ENCODE results near the gene GABRD.
A peak's percentile ranks its signal among the peaks of the same experiment; 100 is the strongest.

GABRD gene

DNA sequence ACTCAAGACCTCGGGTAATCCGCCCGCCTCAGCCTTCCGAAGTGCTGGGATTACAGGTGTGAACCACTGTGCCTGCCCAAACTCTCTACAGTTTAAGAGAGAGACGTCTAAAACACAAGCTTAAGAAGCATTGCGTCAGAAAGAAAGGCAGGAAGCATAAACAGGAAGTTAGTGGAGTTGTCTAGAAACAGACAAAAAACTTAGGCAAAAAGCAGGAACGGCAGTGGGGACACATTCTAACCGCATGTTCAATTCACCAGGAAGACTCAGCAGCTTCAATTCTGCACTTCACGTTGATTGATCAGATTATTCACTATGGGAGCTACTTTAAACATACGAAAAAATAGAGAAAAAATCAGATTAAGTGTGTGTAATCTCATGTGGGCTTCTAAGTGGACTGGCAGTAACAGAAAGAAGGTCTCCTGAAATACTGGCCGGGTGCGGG is 22.9 kb upstream of the GABRD start:
- Mint-ChIP-seq H3K4me3 (no peak overlapping the region), H3K27ac (no peak overlapping the region)

DNA sequence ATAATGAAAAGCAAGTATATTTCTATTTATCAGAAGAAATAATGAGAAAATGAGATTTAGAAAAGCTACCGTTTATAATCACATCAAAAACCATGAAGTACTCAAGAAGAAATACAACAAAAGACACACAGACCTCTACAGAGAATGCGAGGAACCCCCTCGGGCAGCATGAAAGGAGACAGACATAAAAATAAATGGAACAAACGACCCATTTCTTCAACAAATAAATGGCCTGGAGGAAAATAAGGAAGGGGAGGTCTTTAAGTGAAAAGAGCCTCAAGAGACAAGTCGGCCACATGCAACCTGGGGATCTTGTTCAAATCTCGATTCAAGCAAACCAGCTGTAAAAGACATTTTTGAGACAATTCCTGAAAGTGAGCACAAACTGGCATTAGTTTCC is 21.6 kb upstream of the GABRD start:
- Mint-ChIP-seq H3K4me3 (no peak overlapping the region), H3K4me1 (ENCODE audit: low read depth) (peaks cover 5% of the 10 kb centered on the region), H3K27me3 (peaks cover 13% of the 10 kb centered on the region), H3K9me3 (ENCODE audit: low read depth) (no peaks in the 10 kb centered on the region), H3K36me3 (no peaks in the 10 kb centered on the region), H3K27ac (no peak overlapping the region)

More for the DNA sequence above, 22.9 kb upstream of the GABRD start:
- Mint-ChIP-seq H3K9me3 (ENCODE audit: low read depth) (no peaks in the 10 kb centered on the region), H3K4me1 (ENCODE audit: low read depth) (peaks cover 5% of the 10 kb centered on the region), H3K27me3 (peaks cover 6% of the 10 kb centered on the region), H3K36me3 (no peaks in the 10 kb centered on the region)

DNA sequence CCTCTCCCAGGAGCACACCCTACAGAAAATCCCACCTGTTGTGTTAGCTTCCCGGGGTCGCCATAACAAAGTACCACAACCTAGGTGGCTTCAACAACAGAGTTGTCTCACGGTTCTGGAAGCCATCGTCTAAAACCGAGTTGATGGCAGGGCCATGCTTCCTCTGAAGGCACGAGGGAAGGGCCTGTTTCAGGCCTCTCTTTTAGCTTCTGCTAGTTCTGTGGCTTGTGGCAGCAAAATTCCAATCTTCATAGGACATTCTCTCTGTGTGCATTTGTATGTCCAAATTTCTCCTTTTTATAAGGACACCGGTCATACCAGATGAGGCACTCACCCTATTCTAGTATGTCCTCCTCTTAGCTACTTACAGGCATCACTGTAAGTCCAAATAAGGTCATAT is 18.7 kb upstream of the GABRD start:
- Mint-ChIP-seq H3K4me3 (no peak overlapping the region), H3K36me3 (no peaks in the 10 kb centered on the region), H3K9me3 (ENCODE audit: low read depth) (no peaks in the 10 kb centered on the region), H3K27ac (no peak overlapping the region), H3K4me1 (ENCODE audit: low read depth) (peaks cover 6% of the 10 kb centered on the region), H3K27me3 (peaks cover 18% of the 10 kb centered on the region)

DNA sequence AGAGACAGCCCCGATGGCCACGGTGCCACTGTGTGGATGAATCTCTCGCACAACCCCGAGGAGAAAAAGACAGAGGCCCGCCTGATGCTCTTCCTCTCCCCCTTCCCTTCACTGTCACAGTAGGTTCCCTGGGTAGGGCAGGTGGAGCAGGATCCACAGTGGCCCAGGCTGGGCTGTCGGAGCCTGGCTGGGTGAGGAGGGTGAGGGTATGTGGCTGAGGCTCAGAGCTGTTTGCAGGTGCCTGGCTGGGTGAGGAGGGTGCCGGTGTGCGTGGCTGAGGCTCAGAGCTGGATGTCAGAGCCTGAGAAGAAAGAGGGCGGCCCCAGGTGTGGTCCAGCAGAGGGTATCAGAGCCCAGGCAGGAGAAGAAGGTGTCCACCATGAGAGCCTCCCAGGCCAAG is 18.3 kb upstream of the GABRD start:
- no peaks in the 10 kb centered on the region for H3K9me3 Mint-ChIP-seq (ENCODE audit: low read depth)
- H3K4me3 Mint-ChIP-seq = no peak overlapping the region
- H3K36me3 Mint-ChIP-seq = no peaks in the 10 kb centered on the region
- H3K4me1 Mint-ChIP-seq (ENCODE audit: low read depth) = peaks cover 6% of the 10 kb centered on the region
- peaks cover 18% of the 10 kb centered on the region for H3K27me3 Mint-ChIP-seq
- H3K27ac Mint-ChIP-seq = no peak overlapping the region

DNA sequence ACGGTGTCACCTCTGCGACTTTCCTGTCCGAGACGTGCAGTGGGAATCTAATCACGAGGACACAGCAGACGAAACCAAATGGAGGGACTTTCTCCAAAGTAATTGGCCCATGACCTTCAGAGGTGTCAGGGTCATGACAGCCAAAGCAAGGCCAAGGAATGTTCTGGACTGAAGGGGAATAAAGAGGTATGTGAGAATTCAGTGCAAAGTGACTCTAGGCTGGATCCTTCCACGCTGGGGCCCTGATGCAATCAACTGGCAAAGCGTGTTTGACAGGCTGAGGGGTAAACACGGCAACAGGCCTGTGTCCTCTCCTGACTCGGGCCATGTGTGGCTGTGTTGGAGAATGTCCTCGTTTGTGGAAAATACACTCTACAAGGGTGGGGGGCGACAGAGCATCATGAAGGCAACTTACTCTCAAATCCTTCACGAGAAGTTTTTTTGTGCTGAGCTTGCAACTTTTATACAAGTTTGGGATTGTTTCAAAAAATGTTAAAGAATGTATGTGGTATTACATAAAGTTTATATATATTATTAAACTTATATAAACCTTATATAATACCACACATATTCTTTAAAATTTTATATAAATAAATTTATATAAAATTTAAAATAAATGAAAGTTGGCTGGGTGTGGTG is 17.3 kb upstream of the GABRD start:
- Mint-ChIP-seq H3K4me3 (no peak overlapping the region), H3K27ac (no peak overlapping the region), H3K36me3 (no peaks in the 10 kb centered on the region), H3K27me3 (peaks cover 19% of the 10 kb centered on the region), H3K4me1 (ENCODE audit: low read depth) (peaks cover 1% of the 10 kb centered on the region), H3K9me3 (ENCODE audit: low read depth) (no peaks in the 10 kb centered on the region)

DNA sequence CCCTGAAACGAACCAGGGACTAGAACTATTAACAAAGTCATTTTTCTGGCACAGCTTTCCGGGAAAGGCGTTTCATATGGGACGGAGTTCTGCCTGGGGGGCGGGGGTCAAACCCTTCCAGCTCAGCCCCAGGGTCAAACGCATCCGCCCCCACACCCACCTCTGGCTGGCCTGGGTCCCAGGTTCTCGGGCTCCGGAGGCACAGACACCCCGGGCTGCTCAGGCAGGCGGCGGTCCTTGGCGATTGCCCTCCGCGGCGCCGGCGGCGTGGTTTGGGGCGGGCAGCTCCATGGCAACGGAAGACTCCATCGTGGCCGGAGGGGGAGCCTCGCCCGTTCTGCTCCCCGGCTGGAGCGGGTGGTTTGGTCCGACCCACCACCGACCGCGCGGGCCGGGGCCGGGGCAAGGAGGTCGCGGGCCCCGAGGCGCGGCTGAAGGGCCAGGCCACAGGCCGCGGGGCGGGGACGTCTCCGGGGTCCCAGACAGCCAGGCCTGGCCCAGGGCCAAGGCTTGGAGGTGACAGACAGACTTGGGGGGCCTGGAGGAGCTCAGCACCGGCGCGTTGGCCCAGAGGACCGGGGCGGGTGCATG is 15.5 kb upstream of the GABRD start, which contains the start of gene CFAP74:
Gene CFAP74 (minus strand): TSS at position 246 of the 591 bp plus-strand sequence. CDS start 12,830 bp downstream, outside the sequence.
- H3K9me3 Mint-ChIP-seq (ENCODE audit: low read depth) = no peaks in the 10 kb centered on the region
- H3K27me3 Mint-ChIP-seq = peaks cover 17% of the 10 kb centered on the region
- H3K4me1 Mint-ChIP-seq (ENCODE audit: low read depth) = peaks cover 1% of the 10 kb centered on the region
- H3K36me3 Mint-ChIP-seq = no peaks in the 10 kb centered on the region
- H3K27ac Mint-ChIP-seq = no peak within 1 kb of the TSS
- no peak within 1 kb of the TSS for H3K4me3 Mint-ChIP-seq

DNA sequence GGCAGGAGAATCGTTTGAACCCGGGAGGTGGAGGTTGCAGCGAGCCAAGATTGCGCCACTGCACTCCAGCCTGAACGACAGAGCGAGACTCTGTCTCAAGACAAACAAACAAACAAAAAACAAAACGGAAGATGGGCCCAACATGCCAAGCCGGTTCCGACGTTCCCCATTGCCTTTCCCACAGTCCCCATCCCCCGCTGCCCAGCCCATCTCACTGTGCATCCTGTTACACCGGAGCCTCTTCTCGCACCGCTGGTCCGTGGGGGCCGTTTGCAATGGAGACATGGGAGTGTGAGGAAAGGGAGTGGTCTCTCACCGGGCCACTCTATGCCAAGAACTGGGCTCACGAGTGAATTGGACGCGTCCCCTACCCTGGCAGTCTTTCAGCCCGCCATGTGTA is 14.3 kb upstream of the GABRD start:
- H3K27ac Mint-ChIP-seq = no peak overlapping the region
- peaks cover 13% of the 10 kb centered on the region for H3K27me3 Mint-ChIP-seq
- H3K4me3 Mint-ChIP-seq = no peak overlapping the region
- no peaks in the 10 kb centered on the region for H3K36me3 Mint-ChIP-seq
- peaks cover 1% of the 10 kb centered on the region for H3K4me1 Mint-ChIP-seq (ENCODE audit: low read depth)
- no peaks in the 10 kb centered on the region for H3K9me3 Mint-ChIP-seq (ENCODE audit: low read depth)

DNA sequence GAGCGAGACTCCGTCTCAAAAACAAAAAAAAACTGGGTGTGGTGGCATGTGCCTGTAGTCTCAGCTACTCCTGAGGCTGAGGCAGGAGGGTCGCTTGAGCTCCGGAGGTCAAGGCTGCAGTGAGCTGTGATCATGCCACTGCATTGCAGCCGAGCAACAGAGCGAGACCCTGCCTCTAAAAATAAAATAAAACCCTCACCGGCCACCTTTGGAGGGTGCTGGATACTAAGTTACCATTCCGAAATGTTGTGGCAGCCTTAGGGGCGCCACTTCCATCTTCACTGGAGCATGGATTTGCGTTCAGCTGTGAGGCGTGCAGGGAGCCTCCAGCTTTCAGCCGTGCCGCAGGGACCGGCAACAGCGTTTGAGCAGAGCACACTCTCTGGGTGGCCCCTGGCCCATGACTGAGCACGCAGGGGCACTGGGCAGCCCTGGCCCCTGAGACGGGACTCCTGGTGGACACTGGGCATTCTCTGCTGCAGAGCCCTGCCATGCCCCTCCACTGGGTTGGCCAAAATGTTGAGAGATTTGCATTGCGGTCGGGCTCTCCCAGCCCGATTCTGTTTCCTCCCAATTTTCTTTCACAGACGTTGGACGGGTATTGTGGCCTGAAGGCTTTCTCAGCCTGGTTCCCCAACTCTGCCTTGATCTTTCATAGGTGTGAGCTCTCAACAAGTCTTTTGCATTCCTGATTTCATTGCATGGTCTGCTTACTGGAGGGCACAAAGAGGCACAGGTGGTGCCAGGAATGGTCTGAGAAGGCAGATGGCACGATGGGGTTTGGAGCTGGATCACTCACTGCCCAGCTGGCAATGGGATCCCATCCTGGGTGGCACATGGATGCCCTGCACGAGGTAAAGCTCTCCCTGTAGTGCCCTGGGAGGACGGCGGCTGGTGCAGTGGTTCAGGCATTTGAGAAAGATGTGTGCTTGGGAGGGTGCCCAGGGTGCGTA is 9.8 kb upstream of the GABRD start:
- Mint-ChIP-seq H3K27me3 (peaks cover 6% of the 10 kb centered on the region), H3K4me1 (ENCODE audit: low read depth) (no peaks in the 10 kb centered on the region), H3K27ac (no peak overlapping the region), H3K4me3 (no peak overlapping the region), H3K9me3 (ENCODE audit: low read depth) (no peaks in the 10 kb centered on the region), H3K36me3 (no peaks in the 10 kb centered on the region)

DNA sequence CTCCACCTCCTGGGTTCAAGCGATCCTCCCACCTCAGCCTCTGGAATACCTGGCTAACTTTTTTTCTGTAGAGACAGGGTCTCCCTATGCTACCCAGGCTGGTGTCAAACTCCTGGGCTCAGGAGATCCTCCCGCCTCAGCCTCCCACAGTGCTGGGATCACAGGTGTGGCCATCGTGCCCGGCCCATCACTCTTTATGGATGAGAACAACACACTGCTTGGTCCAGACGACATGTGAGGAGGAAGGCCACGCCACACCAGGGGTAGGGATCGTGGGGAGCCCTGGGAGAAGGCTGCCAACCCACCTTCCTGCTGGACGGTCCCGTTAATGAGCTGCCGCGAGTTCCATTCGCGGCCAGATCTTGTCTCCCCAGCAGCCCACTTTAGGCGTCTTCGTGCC is 5.0 kb upstream of the GABRD start:
- Mint-ChIP-seq H3K27me3 (peaks cover 29% of the 10 kb centered on the region), H3K36me3 (no peaks in the 10 kb centered on the region), H3K4me3 (no peak overlapping the region), H3K27ac (no peak overlapping the region), H3K4me1 (ENCODE audit: low read depth) (peaks cover 7% of the 10 kb centered on the region), H3K9me3 (ENCODE audit: low read depth) (no peaks in the 10 kb centered on the region)

DNA sequence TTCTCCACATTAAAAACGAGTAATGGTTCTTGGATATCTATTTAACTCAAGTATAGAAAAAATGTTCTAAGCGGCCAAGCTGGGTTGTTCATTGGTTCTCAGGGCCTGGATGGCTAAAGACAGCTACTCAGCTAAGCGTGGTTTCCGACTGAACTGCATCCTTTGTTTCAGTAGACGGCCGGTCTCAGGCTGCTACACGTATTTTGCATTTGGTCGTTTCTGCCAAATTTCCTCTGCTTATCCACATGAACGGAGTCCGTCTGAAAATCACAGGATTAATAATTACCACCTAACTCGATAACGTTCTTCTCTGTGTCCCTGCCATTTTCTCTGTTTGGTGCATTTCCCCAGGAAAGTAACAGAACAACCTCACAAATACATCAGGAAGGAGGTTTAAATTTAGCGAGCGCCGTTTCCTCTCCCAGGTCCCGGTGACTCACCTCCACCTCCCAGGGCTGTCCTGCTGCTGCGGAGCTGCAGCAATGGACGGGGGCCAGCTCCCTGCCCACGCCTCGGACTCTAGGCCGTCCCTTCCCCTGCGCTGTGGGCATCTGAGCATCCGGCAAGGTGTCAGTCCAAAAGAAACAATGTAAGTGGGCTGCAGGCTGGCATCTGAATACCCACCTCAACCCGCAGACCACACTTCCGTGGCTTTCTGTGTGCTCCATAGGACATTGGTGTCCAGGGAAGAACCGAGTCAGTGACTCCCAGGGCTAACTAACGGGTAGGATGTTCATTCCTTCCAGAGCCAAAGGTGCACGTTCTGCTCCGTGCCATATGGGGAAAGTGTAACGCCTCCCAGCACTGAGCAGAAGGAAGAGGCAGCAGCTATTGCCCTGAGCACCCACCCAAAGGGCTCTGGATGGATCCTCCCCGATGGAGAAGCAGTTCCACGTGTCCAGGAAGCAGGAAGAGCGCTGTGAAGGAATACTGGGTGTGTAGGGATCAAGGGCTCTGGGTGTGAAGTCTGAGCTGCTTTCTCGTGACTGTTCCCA is 4.1 kb upstream of the GABRD start:
- Mint-ChIP-seq H3K9me3 (ENCODE audit: low read depth) (no peaks in the 10 kb centered on the region), H3K4me1 (ENCODE audit: low read depth) (peaks cover 7% of the 10 kb centered on the region), H3K36me3 (no peaks in the 10 kb centered on the region), H3K4me3 (no peak overlapping the region), H3K27ac (no peak overlapping the region), H3K27me3 (peaks cover 29% of the 10 kb centered on the region)

DNA sequence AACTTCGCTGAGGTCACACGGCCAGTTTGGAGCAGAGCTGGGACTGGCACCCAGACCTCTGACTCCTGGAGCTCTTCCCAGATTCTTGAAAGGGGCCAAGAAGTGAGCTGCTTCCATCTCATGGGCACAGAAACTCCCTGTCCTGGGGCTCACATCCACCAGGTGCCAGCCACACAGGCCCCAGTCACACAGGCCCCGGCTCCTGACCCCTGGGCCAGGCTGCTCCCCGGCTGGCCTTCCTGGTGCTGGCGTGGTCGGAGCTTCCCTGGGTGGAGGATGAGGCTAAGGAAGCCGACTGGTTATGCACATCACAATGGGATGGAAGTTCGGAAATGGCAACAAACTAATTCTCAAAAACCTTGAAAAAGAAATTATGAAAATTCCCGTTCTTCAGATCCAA is 3.0 kb upstream of the GABRD start:
- Mint-ChIP-seq H3K27me3 (peaks cover 32% of the 10 kb centered on the region), H3K27ac (no peak overlapping the region), H3K36me3 (no peaks in the 10 kb centered on the region), H3K9me3 (ENCODE audit: low read depth) (no peaks in the 10 kb centered on the region), H3K4me1 (ENCODE audit: low read depth) (peaks cover 7% of the 10 kb centered on the region), H3K4me3 (no peak overlapping the region)

DNA sequence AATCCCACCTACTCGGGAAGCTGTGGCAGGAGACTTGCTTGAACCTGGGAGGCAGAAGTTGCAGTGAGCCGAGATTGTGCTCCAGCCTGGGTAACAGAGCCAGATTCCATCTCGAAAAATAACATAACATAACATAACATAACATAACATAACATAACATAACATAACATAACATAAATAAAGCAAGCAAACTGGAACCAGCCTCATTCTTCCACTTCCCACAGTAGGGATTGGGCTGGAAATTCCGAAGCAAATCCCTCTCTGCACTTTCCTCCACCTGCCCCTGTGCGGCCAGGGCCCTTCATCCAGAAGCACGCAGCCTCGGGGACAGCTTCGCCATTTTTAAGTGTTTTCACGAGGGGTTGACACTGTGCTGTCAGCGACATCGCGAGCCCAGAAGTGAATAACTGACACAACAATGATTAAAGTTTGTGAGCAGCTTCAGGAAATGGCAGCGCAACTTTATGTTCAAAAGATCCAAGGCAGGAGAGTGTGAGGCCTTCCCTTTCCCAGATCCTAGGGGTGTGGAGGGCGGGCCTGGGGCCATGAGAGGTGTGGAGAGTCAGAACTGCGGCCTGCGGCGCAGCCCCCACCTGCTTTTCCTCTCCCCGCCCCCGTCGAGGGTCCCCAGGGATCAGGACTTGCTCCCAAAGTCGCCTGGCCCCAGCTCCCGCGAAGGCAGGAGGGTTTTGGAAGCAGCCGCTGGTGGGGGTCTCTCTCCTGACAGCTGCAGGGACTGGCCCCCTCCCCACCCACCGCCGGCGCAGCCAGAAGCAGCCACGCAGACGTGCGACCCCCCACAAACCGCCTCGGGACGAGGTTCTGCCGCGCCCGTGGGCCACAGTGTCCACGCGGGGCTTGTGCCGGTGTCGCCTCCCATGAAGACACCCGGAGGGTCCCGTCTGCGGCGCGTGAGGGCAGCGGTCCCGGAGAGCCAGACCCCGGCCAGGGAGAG is 651 bp upstream of the GABRD start:
- no peaks in the 10 kb centered on the region for H3K36me3 Mint-ChIP-seq
- peaks cover 7% of the 10 kb centered on the region for H3K4me1 Mint-ChIP-seq (ENCODE audit: low read depth)
- peaks cover 34% of the 10 kb centered on the region for H3K27me3 Mint-ChIP-seq
- H3K4me3 Mint-ChIP-seq = peak overlapping the region; percentile 85
- H3K9me3 Mint-ChIP-seq (ENCODE audit: low read depth) = no peaks in the 10 kb centered on the region
- H3K27ac Mint-ChIP-seq = no peak overlapping the region

DNA sequence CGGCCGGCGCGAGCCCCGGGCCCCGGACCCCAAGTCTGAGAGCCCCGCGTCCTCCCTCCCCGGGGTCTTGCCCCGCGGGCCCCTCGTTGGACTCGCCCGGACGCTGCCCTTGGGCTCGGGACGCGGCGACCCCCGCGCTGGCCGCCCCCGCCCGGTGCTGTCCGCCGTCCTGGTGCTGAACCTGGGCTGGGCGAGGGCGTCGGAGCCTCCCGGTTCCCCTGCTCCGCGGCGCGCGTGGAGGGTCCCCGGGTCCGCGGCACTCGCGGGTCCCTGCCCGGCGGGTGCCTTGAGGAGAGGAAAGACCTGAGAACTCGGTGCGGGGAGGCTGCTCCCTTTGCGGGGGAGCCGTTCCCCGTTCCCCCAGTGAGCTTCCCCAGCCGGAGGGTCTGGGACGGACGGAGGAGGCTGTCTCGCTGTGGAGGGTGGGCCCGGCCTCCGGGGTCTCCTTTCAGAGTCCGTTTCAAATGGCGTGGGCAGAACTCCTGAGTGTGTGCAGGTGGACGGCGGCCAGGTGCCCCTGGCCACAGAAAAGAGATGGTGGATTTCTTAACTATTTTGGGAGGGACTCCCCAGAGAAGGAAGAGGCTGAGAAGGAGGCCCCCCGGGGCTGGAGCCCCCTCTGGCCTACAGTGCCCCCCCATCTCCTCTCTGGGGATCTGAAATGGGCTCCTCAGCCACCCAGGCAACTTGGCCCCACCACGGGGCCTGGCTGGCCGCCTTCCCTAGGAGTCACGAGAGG is 595 bp downstream of the GABRD start:
- Mint-ChIP-seq H3K9me3 (ENCODE audit: low read depth) (no peaks in the 10 kb centered on the region), H3K4me3 (peak overlapping the region; percentile 17), H3K27ac (no peak overlapping the region), H3K27me3 (peaks cover 34% of the 10 kb centered on the region), H3K4me1 (ENCODE audit: low read depth) (peaks cover 7% of the 10 kb centered on the region), H3K36me3 (no peaks in the 10 kb centered on the region)

All from activated naive CD8-positive, alpha-beta T cell (primary cell).